ENCODE results near the gene SIRPB1. TPM values are rescaled to one million over a fixed set of nuclear protein-coding genes. Genes with fewer than 3 reads are reported as not detected.

SIRPB1 gene
- total and polyA plus RNA-seq, 7 donors: 0.36 to 5.2 (median 1.7) TPM; not detected in 1

DNA sequence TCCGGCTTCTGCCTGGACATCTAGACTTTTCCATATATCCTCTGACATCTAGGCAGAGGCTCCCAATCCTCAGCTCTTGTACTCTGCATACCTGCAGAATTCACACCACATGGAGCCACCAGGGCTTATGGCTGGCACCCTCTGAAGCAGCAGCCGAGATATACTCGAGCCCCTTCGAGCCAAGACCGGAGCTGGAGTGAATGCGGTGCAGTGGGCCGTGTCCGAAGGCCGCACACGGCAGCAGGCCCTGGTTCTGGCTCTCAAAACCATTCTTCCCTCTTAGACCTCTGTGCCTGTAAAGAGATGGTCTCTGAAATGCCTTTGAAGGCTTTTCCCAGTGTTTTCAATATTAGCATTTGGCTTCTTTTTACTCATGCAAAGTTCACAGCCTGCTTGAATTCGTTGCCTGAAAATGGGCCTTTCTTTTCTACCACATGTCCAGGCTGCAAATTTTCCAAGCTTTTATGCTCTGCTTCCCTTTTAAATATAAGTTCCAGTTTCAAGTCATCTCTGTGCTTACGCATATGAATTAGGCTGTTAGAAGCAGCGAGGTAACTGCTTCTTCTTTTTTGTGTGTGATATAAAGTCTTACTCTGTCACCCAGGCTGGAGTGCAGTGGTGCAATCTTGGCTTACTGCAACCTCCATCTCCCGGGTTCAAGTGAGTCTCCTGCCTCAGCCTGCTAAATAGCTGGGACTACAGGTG, 3.8 kb upstream of the SIRPB1 start:
- H3K9me3 ChIP-seq: no peaks in the 10 kb centered on the region
- intact Hi-C loops (cut with DNase I): no loop called here
- no peaks in the 10 kb centered on the region for H3K36me3 ChIP-seq
- TF ChIP-seq EP300 (IDR thresholded peaks at IDR 0.05) (no peak), POLR2A (IDR thresholded peaks at IDR 0.05) (no peak)
- no peak for DNase-seq
- H3K27me3 ChIP-seq: no peaks in the 10 kb centered on the region
- no peak overlapping the region for H3K4me3 ChIP-seq
- H3K4me1 ChIP-seq: no peaks in the 10 kb centered on the region
- 89 to 90% methylated on average over 14 of the region's 14 CpGs for WGBS, 2 donors
- no peak overlapping the region for H3K27ac ChIP-seq

DNA sequence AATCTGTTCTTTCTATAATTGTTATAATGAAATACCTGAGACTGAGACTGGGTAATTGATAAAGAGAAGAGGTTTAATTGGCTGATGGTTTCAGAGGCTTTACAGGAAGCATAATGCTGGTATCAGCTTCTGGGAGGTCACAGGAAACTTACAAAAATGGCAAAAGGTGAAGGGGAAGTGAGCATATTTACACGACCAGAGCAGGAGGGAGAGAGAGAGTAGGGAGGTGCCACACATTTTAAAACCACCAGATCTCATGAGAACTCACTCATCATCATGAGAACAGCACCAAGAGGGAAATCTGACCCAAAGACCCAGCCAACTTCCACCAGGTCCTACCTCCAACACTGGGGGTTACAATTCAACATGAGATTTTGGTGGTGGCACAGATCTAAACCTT, 2.6 kb upstream of the SIRPB1 start:
- H3K27me3 ChIP-seq: no peaks in the 10 kb centered on the region
- TF ChIP-seq EP300 (IDR thresholded peaks at IDR 0.05) (no peak), POLR2AphosphoS5 (IDR thresholded peaks at IDR 0.05) (no peak), POLR2A (IDR thresholded peaks at IDR 0.05) (no peak)
- TF ChIP-seq, protein P1, sequence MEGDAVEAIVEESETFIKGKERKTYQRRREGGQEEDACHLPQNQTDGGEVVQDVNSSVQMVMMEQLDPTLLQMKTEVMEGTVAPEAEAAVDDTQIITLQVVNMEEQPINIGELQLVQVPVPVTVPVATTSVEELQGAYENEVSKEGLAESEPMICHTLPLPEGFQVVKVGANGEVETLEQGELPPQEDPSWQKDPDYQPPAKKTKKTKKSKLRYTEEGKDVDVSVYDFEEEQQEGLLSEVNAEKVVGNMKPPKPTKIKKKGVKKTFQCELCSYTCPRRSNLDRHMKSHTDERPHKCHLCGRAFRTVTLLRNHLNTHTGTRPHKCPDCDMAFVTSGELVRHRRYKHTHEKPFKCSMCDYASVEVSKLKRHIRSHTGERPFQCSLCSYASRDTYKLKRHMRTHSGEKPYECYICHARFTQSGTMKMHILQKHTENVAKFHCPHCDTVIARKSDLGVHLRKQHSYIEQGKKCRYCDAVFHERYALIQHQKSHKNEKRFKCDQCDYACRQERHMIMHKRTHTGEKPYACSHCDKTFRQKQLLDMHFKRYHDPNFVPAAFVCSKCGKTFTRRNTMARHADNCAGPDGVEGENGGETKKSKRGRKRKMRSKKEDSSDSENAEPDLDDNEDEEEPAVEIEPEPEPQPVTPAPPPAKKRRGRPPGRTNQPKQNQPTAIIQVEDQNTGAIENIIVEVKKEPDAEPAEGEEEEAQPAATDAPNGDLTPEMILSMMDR (IDR thresholded peaks at IDR 0.05): no peak
- no peak overlapping the region for H3K4me3 ChIP-seq
- DNase-seq: no peak
- H3K9me3 ChIP-seq: no peaks in the 10 kb centered on the region
- no peaks in the 10 kb centered on the region for H3K36me3 ChIP-seq
- H3K4me1 ChIP-seq: no peaks in the 10 kb centered on the region
- no peak overlapping the region for H3K27ac ChIP-seq
- 4 to 8% methylated on average over 1 of the region's 1 CpG for WGBS, 2 donors
- intact Hi-C loops (cut with DNase I): no loop called here

DNA sequence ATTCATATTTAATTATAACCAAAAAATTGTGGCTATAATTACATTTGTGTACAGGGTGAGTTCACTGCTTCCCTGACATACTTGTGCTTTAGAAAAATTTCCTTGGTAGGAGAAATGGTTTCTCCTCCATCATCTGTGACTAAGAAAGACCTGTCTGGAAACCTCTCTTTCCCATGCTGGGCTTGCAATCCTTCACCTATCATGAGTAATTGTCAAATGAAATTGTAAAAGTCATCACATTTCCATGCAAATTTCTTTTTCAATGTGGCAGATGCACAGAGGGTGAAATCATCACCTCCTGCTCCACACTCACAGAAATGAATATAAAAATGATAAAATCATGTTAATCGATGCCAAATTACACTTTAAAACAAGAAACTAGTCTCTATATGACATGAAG, 1.5 kb upstream of the SIRPB1 start:
- Histone ChIP-seq H3K4me3 (no peak overlapping the region), H3K27me3 (no peaks in the 10 kb centered on the region), H3K4me1 (no peaks in the 10 kb centered on the region), H3K36me3 (no peaks in the 10 kb centered on the region), H3K9me3 (no peaks in the 10 kb centered on the region), H3K27ac (no peak overlapping the region)
- TF ChIP-seq, protein P1 (IDR thresholded peaks at IDR 0.05): no peak
- TF ChIP-seq EP300 (IDR thresholded peaks at IDR 0.05) (no peak), POLR2AphosphoS5 (IDR thresholded peaks at IDR 0.05) (no peak), POLR2A (IDR thresholded peaks at IDR 0.05) (no peak)
- DNase-seq: no peak
- intact Hi-C loops (cut with DNase I): no loop called here
- WGBS, 2 donors: 92 to 95% methylated on average over 1 of the region's 1 CpG

DNA sequence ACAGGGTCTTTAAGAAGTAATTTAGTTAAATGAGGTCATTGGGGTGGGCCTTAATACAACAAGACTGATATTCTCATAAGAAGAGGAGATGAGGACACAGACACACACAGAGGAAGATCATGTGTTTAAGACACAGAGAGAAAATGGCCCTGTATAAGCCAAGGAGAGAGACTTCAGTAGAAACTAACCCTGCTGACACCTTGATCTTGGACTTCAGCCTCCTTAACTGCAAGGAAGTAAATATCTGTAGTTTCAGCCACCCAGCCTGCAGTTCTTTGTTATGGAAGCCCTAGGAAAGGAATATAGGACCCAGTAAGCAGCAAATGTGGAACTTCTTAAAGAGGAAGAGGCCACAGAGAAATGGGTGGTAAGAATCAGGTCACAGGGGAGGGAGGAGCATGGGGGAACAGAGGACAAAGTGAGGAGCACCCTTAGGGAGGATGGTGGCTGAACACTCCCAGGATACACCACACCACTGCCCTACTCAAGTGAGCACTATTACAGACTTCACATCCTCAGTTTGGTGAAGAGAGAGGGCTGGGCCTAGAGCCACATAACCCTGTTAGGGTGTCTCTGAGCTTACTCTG, 762 bp downstream of the SIRPB1 start:
- Histone ChIP-seq H3K36me3 (no peaks in the 10 kb centered on the region), H3K9me3 (no peaks in the 10 kb centered on the region), H3K27ac (no peak overlapping the region), H3K4me3 (no peak overlapping the region), H3K27me3 (no peaks in the 10 kb centered on the region), H3K4me1 (no peaks in the 10 kb centered on the region)
- TF ChIP-seq, protein P1 (IDR thresholded peaks at IDR 0.05): no peak
- TF ChIP-seq POLR2AphosphoS5 (IDR thresholded peaks at IDR 0.05): no peak
- intact Hi-C loops (cut with DNase I): no loop called here
- no peak for DNase-seq

DNA sequence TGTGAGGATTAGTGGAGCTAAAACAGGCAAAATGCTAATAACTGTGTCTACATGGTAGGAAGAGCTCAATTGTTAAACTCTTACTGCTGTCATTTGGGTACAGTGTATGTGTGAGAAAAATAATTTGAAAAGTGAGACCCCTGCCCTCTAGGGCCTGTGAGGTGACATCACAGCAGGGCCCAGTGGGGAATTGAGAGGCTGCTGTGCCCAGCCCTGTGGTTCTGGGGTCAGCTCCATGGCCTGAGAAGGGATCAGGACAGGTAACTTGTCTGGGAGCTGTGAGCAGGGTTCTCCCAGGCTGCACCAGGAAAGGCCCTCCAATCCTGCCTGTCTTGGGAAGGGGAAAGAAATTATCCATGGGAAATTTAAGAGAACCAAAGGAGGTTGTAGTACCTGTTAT, 1.3 kb downstream of the SIRPB1 start:
- no peak for TF ChIP-seq POLR2A (IDR thresholded peaks at IDR 0.05)
- TF ChIP-seq EP300 (IDR thresholded peaks at IDR 0.05): no peak
- TF ChIP-seq, protein P1 (IDR thresholded peaks at IDR 0.05): no peak
- TF ChIP-seq POLR2AphosphoS5 (IDR thresholded peaks at IDR 0.05): no peak
- Histone ChIP-seq H3K9me3 (no peaks in the 10 kb centered on the region), H3K4me3 (no peak overlapping the region), H3K36me3 (no peaks in the 10 kb centered on the region), H3K27ac (no peak overlapping the region), H3K27me3 (no peaks in the 10 kb centered on the region), H3K4me1 (no peaks in the 10 kb centered on the region)
- intact Hi-C loops (cut with DNase I): no loop called here
- no peak for DNase-seq

All from sigmoid colon (tissue), 7 donors.